Gastrocnemius medialis (tissue), 4 donors: ENCODE measurements around the gene TP53AIP1.

Source experiments
- POLR2A ChIP-seq, 2 donors: fragments of 450-650 bp; IDR thresholded peaks; one replicate each; pipeline ENCODE4 v1.6.1; 2017; ENCODE audit warnings: antibody characterized with exemption in 2 of 2, mild to moderate bottlenecking in 2 of 2, moderate library complexity in 2 of 2
- TF ChIP-seq, protein P1 (sequence below), 5 experiments: fragments of 450-650 bp in 3 of 5; fragments of 200-600 bp in 2 of 5; sonication (generic) in 2 of 5; IDR thresholded peaks in 4 of 5; conservative IDR thresholded peaks in 1 of 5; 1 replicate in 4 of 5; 2 replicates in 1 of 5; pipeline ENCODE4 v1.5.1; 2016 to 2019; ENCODE audit warnings: antibody characterized with exemption in 5 of 5, mild to moderate bottlenecking in 3 of 5, moderate library complexity in 3 of 5

- TF ChIP-seq, protein P1, sequence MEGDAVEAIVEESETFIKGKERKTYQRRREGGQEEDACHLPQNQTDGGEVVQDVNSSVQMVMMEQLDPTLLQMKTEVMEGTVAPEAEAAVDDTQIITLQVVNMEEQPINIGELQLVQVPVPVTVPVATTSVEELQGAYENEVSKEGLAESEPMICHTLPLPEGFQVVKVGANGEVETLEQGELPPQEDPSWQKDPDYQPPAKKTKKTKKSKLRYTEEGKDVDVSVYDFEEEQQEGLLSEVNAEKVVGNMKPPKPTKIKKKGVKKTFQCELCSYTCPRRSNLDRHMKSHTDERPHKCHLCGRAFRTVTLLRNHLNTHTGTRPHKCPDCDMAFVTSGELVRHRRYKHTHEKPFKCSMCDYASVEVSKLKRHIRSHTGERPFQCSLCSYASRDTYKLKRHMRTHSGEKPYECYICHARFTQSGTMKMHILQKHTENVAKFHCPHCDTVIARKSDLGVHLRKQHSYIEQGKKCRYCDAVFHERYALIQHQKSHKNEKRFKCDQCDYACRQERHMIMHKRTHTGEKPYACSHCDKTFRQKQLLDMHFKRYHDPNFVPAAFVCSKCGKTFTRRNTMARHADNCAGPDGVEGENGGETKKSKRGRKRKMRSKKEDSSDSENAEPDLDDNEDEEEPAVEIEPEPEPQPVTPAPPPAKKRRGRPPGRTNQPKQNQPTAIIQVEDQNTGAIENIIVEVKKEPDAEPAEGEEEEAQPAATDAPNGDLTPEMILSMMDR (IDR thresholded peaks at IDR 0.05 in 4 of 5, conservative IDR thresholded peaks at IDR 0.05 in 1 of 5) = no peak
- TF ChIP-seq POLR2A (IDR thresholded peaks at IDR 0.05) = no peak
Observed at GRCh38 chr11:128961645-128962044, 19.0 kb upstream of the TP53AIP1 start.
